Fibroblast of skin of right quadriceps (primary cell): ENCODE results near the gene DNAJC25.

Source experiments
- DNase-seq: peaks from one replicate; pipeline ENCODE4 v3.0.0-alpha.2; 2013

The DNAJC25 gene

DNA sequence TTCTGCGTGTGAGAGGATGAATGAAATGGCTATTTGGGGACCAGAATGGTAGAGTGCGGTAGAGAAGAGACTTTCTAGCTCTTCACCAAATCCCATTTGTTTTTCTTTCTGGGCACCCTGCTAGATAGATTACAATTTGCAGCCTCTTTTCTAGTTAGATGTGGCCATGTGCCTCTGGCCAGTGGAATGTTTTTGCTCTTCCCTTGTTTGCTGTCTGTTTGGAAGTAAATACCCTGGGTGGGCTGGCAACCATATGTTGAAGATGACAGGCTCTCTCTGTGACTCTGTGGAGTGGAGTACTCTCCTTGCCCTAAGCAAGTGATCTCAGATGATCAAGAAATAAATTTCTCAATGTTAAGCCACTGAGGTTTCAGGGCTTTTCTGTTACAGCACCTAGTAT, 43.2 kb downstream of the DNAJC25 start:
- DNase-seq = no peak

DNA sequence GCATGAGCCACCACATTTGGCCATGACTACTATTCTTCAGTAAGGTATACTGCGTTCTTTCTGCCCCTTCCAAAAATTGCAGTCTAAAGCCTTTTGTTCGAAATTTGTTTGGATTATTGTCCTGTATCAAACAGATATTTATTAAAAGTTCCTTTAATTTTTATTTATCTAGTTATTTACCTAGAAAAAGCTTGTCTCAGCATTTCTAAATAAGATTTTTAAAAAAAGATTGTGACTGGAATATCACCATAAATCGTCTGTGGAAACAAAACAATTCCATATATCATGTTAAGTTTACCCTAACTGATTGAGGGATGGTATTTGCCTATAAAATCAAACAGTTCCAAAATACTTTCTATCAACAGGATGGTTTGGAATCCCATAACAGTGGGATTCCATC, 45.0 kb downstream of the DNAJC25 start:
- DNase-seq = no peak

DNA sequence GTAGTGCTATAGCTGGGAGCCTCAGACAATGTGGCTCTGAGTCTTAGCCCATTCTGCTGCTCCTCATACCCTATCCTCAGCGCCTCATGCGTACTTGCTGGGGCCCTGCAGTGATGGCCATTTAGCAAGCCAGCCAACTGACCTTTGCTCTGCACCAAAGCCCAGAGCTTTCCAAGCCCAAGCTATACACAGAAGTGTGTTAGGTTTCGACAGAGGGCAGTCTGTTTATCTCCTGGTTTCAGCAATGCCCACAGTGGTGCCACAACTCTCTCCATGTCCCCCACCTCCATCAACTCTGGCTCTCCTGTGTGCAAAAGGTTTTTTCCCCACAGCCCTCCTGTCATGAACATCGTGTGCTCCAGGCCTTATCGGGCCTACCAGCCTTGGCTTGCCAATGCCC, 47.2 kb downstream of the DNAJC25 start:
- no peak for DNase-seq

DNA sequence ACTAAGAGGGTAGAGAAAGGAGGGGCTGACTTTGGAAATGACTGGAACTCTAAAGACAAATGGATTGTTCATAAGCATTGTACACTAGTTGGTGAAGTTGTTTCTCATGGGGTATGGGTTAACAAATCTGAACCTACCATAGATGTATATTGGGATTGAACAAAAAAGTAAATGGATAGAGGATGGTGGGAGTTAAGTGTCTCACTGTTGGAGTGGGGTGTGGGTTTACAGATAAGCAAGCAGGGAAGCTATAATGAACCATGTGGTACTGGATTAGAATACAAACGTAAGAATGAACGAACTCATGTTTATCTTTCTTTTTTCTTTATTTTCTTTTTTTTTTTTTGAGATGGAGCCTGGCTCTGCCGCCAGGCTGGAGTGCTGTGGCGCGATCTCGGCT, 48.1 kb downstream of the DNAJC25 start:
- no peak for DNase-seq

DNA sequence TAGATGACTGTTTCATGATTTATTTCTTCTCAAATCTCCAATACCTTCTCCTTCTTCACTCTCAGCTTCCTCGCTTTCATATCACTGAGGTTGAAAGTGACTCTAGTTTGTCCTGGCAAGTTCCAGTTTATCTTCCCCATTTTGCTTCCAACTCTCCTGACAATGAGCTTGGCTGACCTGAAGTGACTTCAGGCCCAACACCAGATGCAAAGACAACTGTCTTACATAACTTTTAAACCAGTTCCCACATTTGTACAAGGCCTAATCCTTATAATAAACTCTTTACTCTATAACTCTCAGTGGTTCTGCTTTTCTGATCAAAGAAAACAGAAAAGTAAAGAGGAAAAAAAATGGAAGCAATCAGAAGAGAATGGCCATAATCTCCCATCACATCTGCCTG, 52.3 kb downstream of the DNAJC25 start:
- no peak for DNase-seq

DNA sequence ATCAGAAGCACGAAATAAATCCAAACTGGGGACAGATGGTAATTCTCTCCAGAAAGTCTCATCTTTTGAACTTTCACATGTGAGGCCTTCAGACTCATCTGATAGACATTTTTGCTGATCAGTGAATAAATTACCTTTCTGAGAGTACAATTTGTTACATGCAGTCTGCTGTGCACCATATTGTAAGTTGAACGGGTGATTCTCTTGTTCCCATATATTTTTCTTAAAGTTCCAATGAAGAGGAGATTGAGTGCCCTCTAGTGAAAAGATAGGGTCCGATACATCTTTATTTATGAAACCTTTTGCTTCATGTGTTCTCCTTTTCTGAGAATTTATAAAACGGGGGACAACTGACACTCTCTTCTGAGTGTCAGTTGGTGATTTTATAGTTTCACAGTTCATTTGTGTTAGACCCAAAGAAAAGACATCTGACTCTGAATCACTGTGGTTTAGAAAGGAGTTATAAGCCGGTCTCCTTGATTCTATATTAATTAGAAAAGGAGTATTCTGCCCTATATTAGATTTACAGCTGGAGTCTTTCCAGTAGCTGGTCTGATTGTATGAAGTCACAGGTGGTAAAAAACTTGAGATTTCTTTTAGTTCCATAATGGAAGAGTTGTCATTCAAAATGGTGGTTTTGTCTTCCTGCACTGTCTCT, 60.7 kb downstream of the DNAJC25 start:
- DNase-seq = peak; percentile 39

DNA sequence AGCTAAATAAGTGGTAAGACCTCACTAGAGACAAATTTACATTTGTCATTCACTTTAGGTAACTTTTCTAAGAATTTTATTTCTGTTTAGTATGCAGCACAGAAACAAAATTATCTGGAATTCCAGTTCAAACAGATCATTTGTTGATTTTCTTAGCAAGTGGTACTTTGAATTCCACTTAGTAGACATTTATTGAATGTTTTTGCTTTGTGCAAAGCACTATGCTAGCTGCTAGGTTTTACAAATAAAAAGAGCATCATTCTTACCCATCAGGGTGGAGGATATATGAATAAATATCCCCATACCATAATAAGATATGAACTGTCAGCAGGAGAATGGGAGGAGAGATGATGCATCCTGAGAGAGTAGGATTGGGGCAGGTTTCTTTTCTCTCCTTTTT, 65.7 kb downstream of the DNAJC25 start:
- no peak for DNase-seq

DNA sequence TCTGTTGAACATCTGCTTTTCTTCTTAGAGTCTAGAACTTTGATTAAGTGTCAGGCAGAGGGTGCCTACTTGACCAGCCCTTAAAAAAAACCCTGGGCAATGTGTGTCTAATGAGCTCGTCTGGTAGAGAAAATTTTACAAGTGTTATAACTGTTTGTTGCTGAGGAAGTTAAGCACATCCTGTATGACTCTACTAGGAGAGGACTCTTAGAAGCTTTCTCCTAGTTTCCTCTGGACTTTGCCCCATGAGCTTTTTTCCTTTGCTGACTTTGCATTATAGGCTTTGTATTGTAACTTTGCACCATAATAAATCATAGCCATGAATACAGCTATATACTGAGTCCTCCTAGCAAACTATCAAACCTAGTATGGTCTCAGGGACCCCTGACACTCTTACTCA, 69.6 kb downstream of the DNAJC25 start:
- DNase-seq = no peak
